Gastrocnemius medialis (tissue), 4 donors: ENCODE results near the gene KIF18B. TPM values are rescaled to one million over a fixed set of nuclear protein-coding genes. Genes with fewer than 3 reads are reported as not detected.

Experiments used
- ATAC-seq, 2 donors: fragments of 150-250 bp; one replicate each; pipeline ENCODE4 v1.9.1; 2016
- DNase-seq, 2 donors: peaks; one replicate each; pipeline ENCODE4 v3.0.0-alpha.2; 2019
- H3K27ac ChIP-seq, 4 donors: fragments of 200-600 bp; sonication (generic); 1 replicate in 1 of 4; 2 replicates in 3 of 4; pipeline ENCODE4 v1.5.1; 2016 to 2018; ENCODE audit warnings: mild to moderate bottlenecking in 2 of 4, moderate library complexity in 1 of 4
- H3K27me3 ChIP-seq, 3 donors: fragments of 200-600 bp; sonication (generic) in 2 of 3; 1 replicate in 1 of 3; 2 replicates in 2 of 3; pipeline versions ENCODE4 v1.5.1 to v1.6.0; 2016 to 2019; ENCODE audit warnings: mild to moderate bottlenecking in 1 of 3, moderate library complexity in 1 of 3
- H3K36me3 ChIP-seq, 2 donors: fragments of 200-600 bp; sonication (generic) in 1 of 2; one replicate each; pipeline ENCODE4 v1.5.1; 2017 to 2018
- H3K4me1 ChIP-seq, 2 donors: fragments of 200-600 bp; sonication (generic) in 1 of 2; one replicate each; pipeline ENCODE4 v1.5.1; 2016 to 2017; ENCODE audit warnings: mild to moderate bottlenecking in 2 of 2
- H3K4me3 ChIP-seq, 4 donors: fragments of 200-600 bp; sonication (generic) in 3 of 4; 1 replicate in 1 of 4; 2 replicates in 3 of 4; pipeline ENCODE4 v1.5.1; 2016 to 2019; ENCODE audit warnings: mild to moderate bottlenecking in 2 of 4
- H3K9me3 ChIP-seq, 3 donors: fragments of 200-600 bp; sonication (generic) in 2 of 3; 1 replicate in 1 of 3; 2 replicates in 2 of 3; pipeline ENCODE4 v1.5.1; 2016 to 2019
- CTCF ChIP-seq, 5 experiments: fragments of 450-650 bp in 3 of 5; fragments of 200-600 bp in 2 of 5; sonication (generic) in 2 of 5; IDR thresholded peaks in 4 of 5; conservative IDR thresholded peaks in 1 of 5; 1 replicate in 4 of 5; 2 replicates in 1 of 5; pipeline ENCODE4 v1.5.1; 2016 to 2019; ENCODE audit warnings: antibody characterized with exemption in 5 of 5, mild to moderate bottlenecking in 3 of 5, moderate library complexity in 3 of 5
- POLR2A ChIP-seq, 2 donors: fragments of 450-650 bp; IDR thresholded peaks; one replicate each; pipeline ENCODE4 v1.6.1; 2017; ENCODE audit warnings: antibody characterized with exemption in 2 of 2, mild to moderate bottlenecking in 2 of 2, moderate library complexity in 2 of 2
- in situ Hi-C, 4 donors: fragments of 200-750 bp; cut with MboI; loops; one replicate each; pipeline versions ENCODE4 v1.15.0 to v1.8.0; 2017; ENCODE audit warnings: low sequenced_read_pairs in 4 of 4
- intact Hi-C: fragments of 100-400 bp; cut with DNase I; formaldehyde crosslinking; loops from one replicate; pipeline ENCODE4 v1.15.1; 2023; ENCODE audit warnings: low total_unique reads
- total RNA-seq, 4 donors: library from RNA; depleted of rRNA; stranded (reverse); fragments of >200 nt; gene quantifications; one replicate each; pipeline versions ENCODE4 v1.1.0 to v1.2.3, GENCODE V29; 2016

KIF18B gene
- total RNA-seq, 4 donors from 2014 or later = 0.09 to 1.7 TPM; not detected in 2

DNA sequence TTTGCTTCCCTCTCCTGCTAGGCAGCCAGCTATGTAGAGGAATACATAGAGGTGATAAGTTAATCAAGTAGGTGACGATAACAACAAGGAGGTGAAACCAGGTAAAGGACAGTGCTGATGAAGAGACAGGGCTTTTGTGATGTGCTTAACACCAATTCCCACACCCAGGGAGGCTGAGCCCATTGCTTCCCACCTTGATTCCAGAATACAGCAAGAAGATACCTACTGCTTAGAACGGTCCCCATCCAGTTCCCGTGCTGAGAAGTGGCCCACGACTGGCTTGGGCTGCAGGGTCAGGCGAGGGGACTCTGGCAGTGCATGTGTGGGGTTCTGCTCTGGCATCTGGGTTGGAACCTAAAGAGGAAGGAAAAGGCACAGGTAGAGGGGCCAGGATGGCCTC is 16.2 kb downstream of the KIF18B start:
- H3K36me3 ChIP-seq = no peaks in the 10 kb centered on the region
- DNase-seq (no peak), ATAC-seq (no peak)
- no peak overlapping the region for H3K27ac ChIP-seq
- no peaks in the 10 kb centered on the region for H3K9me3 ChIP-seq
- peaks cover 0 to 6% of the 10 kb centered on the region in 2 donors for H3K4me1 ChIP-seq
- H3K4me3 ChIP-seq = no peak overlapping the region
- in situ Hi-C loops = no loop called here
- intact Hi-C loops = no loop called here
- TF ChIP-seq POLR2A (IDR thresholded peaks at IDR 0.05) (no peak), CTCF (IDR thresholded peaks at IDR 0.05 in 4 of 5, conservative IDR thresholded peaks at IDR 0.05 in 1 of 5) (no peak)
- H3K27me3 ChIP-seq = no peaks in the 10 kb centered on the region

DNA sequence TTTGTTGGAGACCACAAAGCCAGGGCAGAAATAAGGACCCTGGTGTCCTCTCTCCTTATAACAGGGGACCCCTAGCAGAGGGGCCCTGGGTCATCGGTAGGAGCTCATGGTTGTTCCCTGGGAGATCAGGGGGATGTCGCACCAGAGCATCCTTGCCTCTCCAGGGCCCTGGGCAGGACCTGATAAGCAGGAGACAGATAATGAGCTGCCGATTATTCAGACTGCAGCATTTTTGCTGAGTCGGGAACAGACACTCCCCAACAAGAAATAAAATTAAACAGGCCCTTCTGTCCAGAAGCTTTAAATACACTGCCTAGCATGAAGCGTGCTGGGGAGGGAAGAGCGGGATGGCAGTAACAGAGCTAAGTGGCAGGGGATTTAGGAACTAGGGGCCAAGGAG is 16.9 kb downstream of the KIF18B start:
- H3K27me3 ChIP-seq = no peaks in the 10 kb centered on the region
- TF ChIP-seq CTCF (IDR thresholded peaks at IDR 0.05 in 4 of 5, conservative IDR thresholded peaks at IDR 0.05 in 1 of 5) = no peak
- TF ChIP-seq POLR2A (IDR thresholded peaks at IDR 0.05) = no peak
- H3K9me3 ChIP-seq = no peaks in the 10 kb centered on the region
- peaks cover 0 to 6% of the 10 kb centered on the region in 2 donors for H3K4me1 ChIP-seq
- H3K27ac ChIP-seq = no peak overlapping the region
- H3K4me3 ChIP-seq = no peak overlapping the region
- no peaks in the 10 kb centered on the region for H3K36me3 ChIP-seq
- DNase-seq (no peak), ATAC-seq (no peak)
- intact Hi-C loops = no loop called here
- in situ Hi-C loops = no loop called here

DNA sequence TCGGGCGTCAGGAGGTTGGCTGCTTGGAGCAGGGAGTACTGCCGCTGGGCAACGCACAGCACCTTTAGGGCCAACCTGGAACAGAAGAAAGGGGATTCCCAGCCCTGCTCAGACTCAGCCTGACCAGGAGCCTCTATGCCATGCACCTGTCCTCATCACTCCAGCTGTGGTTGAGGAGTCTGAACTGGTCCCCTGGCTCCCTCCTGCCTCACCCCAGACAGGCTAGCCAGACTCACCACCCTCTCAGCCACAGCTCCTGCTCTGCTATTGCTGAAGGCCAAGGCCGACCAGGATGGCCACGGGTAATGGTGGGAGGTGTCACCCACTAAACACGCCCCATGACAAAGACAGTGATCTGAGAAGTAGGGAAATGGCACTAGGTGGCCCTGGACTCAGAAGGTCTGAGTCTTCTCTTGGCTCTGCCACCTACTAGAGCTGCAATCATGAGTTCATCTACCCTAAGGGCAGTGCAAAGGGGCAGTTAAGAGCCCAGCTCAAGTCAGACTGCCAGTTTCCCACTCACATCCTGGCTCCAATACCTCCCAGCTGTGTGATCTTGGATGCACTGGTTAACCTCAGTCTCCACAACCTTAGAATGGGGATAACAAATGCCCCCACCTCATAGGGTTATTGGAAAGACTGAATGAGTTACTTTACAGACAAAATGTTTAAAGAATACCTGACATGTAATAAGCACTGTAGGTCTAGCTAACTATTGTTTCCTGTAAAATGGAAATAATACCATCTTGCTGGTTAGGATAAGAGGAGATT is 18.4 kb downstream of the KIF18B start:
- ATAC-seq = peak in 1 of 2 donors; percentile 78
- TF ChIP-seq CTCF (IDR thresholded peaks at IDR 0.05 in 4 of 5, conservative IDR thresholded peaks at IDR 0.05 in 1 of 5) = no peak
- TF ChIP-seq POLR2A (IDR thresholded peaks at IDR 0.05) = no peak
- no peaks in the 10 kb centered on the region for H3K27me3 ChIP-seq
- in situ Hi-C loops = loop anchor here in 3 of 4 donors (5.0 to 10.0 kb wide), 4 partner anchors 83 to 176 kb away; no protein-coding TSS in a partner anchor
- no peaks in the 10 kb centered on the region for H3K36me3 ChIP-seq
- DNase-seq = peak in 1 of 2 donors; percentile 43
- H3K4me3 ChIP-seq = no peak overlapping the region
- H3K9me3 ChIP-seq = no peaks in the 10 kb centered on the region
- H3K4me1 ChIP-seq = peaks cover 0 to 6% of the 10 kb centered on the region in 2 donors
- no peak overlapping the region for H3K27ac ChIP-seq
- intact Hi-C loops = no loop called here

DNA sequence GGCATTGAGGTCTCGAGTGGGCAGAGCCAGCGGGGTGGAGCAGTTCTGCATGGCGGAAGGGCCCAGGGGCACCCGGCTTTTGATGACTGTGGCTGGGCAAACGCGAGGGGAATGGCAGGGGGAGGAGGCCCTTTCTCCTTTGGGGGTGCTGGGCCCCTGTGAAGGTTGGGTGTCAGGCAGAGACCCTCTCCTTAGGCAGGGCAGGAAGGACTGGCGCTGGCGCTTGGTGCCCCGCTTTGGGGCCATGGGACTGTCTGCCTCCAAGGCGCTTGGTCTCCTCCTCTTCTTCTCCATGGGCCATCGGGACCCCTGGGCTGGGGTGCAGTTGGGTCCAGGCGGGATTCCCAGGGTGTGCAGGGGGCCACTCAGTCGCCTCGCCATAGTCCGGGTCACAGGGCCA is 19.4 kb downstream of the KIF18B start:
- intact Hi-C loops = no loop called here
- Histone ChIP-seq H3K27me3 (no peaks in the 10 kb centered on the region), H3K36me3 (no peaks in the 10 kb centered on the region), H3K27ac (no peak overlapping the region), H3K4me1 (peaks cover 0 to 6% of the 10 kb centered on the region in 2 donors), H3K9me3 (no peaks in the 10 kb centered on the region), H3K4me3 (no peak overlapping the region)
- in situ Hi-C loops = loop anchor here in 3 of 4 donors (5.0 to 10.0 kb wide), 4 partner anchors 84 to 177 kb away; no protein-coding TSS in a partner anchor
- DNase-seq = no peak
- no peak for ATAC-seq
- TF ChIP-seq CTCF (IDR thresholded peaks at IDR 0.05 in 4 of 5, conservative IDR thresholded peaks at IDR 0.05 in 1 of 5) = no peak
- no peak for TF ChIP-seq POLR2A (IDR thresholded peaks at IDR 0.05)
